NB4 (cell line): ENCODE data around the gene CABLES2.

Experiments
- MAX ChIP-seq: IDR thresholded peaks from 2 replicates; pipeline ENCODE4 v1.6.1; 2011; ENCODE audit warnings: low read depth, low read length
- POLR2A ChIP-seq: IDR thresholded peaks from 2 replicates; pipeline ENCODE4 v1.6.1; 2011; ENCODE audit warnings: mild to moderate bottlenecking; ENCODE audit not compliant: insufficient read length; ENCODE audit errors: extremely low read depth

- no peak for TF ChIP-seq MAX
- TF ChIP-seq POLR2A: no peak
Observed at GRCh38 chr20:62350629-62351422, 56.3 kb downstream of the CABLES2 start.
